ENCODE data around the gene UNC5B.

Gene UNC5B

DNA sequence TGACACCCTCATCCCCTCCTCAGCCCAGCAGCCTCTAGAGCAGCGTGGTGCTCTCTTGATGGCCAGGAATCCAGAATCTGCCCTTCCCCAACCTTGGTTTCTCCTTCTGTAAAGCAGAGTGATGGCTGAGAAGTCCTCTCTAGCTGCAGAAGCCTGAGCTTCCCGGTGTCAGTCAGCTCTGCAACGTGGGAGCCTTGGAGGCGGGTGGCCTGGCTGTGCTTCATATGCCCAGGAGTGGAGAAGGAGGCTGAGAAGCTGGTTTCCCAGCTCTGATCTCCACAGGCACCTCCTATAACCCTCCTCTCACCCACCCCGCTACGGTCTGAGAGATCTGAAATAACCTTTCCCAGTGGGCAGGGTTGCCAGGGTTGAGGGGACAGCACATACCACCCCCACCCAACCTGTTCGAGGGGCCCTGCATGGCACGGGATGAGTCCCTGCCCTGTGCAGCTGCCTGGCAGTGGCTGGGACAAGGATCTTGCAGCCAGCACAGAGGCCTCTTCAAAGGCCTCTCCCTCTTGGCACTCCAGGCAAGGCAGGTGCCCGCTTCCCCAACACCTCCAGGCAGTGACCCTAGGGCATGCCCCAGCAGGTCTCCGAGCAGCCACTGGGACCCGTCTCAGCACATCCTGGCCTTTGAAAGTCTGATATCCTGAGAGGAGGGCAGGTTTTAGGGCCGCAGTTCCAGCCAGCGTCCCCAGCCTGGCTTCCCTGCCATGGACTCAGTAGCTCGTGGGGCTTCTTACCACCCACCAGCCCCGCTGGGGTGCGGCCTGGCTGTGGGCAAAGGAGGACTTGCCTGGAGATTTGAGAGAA is 88.4 kb downstream of the UNC5B start:
- no peak for DNase-seq (ENCODE audit: low read depth)

DNA sequence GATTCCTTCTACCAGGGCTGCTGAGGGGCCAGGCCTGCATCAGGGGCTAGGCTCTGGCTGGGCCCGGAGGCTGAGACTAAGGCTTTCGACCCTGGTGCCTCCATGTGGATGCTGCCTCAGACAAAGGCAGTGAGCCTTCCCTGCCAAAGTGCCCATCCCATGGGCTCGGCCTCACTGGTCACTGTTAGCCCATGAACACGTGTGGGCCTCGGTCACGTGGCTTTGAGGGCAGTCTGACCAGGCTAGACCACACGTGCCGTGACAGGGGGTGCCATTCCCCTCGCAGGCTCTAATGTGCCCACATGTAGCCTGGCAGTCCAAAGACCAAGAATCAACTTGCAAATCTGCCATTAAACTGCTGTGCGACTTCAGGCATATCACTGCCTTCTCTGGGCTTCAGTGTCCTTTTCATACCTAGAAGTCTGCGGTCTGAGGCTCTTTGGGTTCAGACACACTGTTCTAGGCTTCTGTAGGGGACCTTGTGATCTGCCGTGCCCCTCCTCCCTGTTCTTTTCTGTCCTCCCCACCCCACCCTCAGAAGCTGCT is 89.1 kb downstream of the UNC5B start:
- no peak for DNase-seq (ENCODE audit: low read depth)

DNA sequence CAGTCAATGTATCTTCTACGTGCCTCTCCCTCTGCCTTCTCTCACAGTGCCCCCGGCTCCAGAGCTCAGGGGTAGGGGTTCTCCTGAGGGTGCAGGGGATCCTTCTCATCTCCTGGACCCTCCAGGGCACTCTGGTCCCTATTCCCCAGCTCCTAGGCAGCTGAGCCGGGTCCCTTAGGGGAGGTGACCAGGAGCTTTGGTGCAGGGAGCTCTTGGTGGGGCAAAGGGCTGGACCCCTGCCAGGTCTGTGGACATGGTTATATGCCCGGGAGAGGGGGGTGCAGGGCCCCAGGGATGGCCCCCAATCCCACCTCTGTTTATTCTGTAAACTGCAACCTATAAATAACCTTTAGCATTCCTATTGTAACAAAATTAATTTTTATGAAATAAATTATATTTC is 90.1 kb downstream of the UNC5B start:
- no peak for DNase-seq (ENCODE audit: low read depth)

DNA sequence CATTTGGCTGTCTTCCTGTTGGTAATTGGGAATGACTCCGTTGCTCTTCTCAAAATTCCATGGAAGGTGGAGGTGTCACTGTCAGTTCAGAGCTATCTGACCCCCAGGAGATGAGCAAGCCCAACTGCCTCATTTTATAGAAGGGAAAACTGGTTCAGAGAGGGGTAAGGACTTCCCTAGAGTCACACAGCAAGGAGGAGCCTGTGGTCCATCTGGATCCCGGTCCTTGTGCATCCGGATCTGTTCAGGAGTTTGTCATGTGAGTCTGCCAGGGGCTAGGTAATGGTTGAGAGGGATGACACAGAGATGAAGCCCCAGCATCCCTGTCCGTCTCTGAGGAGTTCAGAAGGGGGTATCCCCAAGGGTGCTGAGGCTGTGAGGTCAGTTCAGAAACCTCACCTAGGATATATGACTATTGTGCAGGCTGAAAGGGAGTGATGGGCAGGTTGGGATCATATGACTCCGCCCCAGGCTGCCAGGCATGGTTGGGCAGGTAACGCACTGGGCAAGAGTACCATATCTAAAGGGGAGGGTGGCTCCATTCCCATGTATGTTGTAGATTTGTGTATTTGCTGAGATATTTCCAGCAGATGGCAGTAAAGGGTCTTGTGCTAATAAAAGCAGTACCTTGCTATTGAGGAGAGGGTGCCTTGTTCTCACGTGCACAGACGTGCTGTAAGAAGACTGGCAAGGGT is 90.7 kb downstream of the UNC5B start:
- no peak for DNase-seq (ENCODE audit: low read depth)

DNA sequence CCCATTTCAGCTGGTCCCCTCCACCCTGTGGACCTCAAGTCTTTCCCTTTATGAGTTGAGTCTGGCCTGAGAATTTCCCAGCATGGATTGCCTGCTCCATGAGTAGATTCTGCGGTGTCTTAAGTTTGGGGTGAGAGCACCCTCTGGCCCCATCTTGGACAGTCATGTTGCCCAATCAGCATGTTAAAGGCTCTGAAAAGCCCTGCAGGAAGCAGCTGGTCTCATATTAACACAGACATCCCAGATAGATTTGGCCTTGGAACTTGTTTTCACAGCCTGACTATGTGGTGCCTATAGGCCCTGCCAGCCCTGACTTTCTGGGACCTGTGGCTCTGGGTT is 91.2 kb downstream of the UNC5B start:
- no peak for DNase-seq (ENCODE audit: low read depth)

DNA sequence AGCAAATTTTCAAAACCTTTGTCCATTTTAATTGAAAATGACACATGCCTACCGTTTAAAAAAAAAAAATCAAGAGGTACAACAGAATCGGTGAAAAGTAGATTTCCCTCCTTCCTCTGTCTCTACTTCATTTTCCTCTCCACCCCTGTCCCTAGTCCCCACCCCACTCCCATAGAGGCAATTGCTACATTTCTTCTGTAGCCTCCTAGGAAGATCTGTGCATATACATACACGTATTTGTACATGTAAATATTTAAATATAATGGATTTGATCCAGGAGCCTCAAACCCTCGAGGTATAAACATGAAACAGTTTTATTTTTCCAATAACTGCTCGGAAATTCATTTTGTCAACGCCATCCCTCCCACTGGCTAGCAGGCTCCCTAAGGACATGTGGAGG is 92.5 kb downstream of the UNC5B start:
- DNase-seq (ENCODE audit: low read depth), result no peak

DNA sequence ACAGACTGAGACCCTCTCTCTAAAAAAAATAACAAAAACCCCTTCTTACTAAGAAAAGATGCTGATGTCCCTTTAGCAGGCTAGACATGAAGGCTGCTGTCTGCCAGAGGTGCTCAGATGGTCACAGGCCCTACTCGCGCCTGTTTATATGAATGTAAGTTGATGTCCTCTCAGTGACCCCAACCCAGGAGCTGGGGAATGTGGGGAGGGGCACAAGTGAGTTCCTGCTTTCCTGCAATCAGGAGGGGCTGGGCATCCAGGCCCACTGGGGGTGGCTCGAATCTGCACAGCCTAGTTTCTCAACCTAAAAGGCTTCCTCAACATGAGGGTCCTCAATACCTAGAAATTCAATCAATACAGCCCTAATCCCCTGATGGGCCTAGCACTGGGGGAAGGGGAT is 94.6 kb downstream of the UNC5B start:
- DNase-seq (ENCODE audit: low read depth), result no peak

DNA sequence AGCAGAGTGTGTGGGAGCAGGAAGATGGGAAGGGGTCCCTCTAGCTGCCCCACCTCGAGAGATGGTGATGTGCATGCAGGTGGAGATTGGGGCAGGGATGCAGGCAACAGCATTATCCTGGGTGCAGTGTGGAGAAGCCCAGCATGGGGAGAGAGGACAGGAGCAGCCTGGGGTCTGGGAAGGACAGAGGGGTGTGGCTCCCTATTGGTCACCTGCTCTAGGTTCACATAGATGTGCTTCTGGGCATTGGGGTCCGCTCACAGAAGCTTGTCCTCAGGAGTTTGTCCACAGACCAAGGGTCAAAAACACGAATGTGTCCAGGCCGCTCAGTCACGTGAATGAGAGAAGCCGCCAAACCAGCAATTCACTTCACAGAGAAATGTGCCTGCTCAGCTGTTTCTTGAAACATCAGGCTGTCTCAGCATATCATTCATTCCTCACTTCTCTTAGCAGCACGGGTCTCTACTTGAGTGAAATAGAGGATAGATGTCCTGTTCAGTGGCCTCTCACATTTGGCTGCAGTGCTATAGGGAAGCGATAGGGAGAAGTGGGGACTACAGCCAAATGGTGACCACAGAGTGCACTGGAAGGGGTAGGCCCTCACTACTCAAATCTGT is 95.2 kb downstream of the UNC5B start:
- DNase-seq (ENCODE audit: low read depth), result no peak

DNA sequence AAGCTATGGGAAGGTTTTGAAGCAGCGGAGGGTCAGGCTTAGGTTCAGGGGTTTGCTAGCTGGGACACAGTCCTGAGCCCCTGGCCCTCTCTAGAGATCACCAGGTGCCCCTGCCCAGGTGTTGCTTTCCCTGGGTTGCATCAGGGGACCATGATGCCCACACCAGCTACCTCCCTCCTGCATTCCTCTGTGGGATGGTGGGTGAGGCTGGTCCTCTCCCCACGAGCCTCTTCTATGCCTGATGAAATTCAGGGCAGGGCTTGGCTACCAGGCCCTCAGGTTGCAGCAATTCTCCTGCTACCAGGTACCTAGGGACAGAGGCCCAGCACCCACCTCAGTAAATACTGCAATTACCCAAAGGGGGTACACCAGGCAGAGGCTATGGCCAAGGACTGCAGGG is 95.9 kb downstream of the UNC5B start:
- DNase-seq (ENCODE audit: low read depth), result no peak

DNA sequence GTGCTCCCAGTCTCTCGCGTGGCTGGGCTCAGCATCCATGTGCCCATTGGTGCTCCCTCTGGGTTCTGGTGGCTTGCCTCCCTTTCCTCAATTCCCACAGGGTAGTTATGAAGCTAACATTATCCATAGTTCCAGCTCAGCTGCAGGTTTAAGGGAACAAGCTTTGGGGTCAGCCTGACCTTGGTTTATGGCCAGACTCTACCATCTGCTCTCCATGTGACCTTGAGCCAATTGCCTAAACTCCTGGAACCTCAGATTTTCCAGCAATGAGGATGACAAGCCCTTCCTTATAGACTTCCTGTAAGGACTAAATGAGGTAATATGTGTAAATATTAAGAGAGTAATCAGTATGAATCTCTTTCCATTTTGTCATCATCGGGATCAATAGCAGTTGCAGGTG is 96.6 kb downstream of the UNC5B start:
- no peak for DNase-seq (ENCODE audit: low read depth)

DNA sequence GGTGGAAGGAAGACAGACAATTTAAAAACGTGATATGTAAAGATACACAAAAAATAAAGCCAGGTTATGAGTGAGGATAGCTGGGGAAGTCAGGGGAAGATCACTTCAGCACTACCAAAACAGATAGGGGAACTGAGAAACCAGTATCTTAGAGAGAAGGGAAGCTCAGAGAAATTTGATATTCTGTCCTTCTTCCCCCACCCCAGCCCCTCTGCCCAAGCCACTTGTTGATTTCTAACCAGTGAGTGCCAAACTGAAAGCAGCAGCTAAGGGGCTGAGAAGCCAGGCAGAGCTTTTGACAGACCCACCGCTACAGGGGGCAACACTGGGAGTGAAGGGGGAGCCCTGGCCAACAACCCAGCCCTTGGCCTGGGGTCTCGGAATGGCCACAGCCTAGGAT is 97.5 kb downstream of the UNC5B start:
- no peak for DNase-seq (ENCODE audit: low read depth)

DNA sequence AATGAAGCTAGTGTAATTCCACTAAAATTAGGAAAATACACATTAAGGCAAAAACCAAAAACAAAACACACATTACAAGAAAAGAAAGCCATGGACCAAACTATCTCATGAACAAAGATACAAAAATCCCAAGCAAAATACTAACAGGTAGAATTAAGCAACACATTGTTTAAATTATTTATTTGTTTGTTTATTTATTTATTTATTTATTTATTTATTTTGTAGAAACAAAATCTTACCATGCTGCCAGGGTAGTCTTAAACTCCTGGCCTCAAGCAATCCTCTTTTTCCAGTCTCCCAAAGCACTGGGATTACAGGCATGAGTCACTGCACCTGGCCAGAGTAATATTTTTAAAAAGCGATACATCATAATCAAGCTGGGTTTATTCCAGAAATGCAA is 99.8 kb downstream of the UNC5B start:
- DNase-seq (ENCODE audit: low read depth), result no peak

DNA sequence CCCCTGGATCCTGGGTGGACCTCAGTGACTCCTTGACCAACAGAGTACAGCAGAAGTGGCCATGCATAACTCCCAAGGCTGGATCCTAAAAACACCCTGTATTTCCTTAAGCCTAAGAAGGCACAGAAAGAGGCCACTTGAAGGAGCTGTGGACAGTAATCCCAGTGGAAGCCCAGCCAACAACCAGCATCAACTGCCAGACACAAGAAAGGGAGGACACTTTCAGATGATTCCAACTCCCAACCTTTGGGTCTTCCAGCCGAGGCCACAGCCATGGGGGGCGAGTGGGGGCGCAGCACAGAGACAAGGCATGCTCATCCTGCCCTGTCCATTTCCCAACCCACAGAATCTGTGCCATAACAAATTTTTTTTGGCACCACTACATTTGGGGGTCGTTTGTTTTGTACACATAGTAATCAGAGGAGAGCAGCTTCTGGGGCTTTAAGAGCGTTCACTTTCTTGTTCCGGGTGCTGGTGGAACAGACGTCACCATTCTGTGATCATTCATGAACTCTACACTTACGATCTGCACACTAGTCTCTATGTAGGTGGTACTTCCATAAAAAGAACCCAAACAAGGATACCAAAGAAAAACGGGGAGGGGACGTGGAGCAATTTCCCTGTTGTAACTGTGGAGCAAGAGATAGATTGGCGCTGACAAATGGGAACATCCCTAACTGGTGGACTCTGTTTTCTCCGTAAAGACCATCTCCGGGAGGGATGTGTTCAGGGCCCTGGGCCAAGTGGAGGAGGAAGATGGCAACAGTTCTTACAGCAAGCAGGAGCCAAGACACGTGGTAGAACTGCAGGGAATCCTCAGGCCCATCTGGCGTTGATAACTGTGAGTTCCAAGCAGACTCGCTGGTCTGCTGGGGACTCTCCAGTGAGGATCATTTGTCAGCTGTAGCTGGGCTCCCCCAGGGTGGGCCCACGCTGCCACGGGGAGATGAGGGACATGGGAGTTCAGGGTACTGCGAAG is 100.7 kb downstream of the UNC5B start:
- no peak for DNase-seq (ENCODE audit: low read depth)

DNA sequence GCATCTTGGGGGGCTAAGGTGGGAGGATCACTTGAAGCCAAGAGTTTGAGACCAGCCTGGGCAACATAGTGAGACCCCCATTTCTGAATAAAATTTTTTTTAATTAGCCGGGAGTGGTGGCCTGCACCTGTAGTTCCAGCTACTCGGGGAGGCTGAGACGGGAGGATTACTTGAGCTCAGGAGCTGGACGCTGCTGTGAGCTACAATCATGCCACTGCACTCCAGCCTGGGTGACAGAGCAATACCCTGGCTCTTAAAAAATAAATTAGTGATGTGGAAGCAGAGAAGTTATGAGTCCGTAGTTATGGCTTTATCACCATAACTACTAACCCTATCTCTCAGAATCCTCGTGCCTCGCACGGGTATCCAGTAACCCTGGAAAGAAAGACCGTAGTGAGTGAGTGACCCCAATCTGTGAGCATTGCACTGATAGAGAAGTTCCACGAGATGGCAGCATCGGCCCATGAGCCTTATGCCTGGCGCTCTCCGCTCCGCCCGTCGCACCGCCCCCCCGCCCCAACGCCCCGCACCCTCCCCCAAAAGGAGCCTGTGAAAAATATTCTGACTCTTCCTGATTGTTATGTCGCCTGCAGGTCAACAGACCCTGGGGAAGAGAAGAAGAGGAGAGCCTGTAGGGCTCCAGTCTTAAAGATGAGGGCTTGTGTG is 101.8 kb downstream of the UNC5B start:
- no peak for DNase-seq (ENCODE audit: low read depth)

DNA sequence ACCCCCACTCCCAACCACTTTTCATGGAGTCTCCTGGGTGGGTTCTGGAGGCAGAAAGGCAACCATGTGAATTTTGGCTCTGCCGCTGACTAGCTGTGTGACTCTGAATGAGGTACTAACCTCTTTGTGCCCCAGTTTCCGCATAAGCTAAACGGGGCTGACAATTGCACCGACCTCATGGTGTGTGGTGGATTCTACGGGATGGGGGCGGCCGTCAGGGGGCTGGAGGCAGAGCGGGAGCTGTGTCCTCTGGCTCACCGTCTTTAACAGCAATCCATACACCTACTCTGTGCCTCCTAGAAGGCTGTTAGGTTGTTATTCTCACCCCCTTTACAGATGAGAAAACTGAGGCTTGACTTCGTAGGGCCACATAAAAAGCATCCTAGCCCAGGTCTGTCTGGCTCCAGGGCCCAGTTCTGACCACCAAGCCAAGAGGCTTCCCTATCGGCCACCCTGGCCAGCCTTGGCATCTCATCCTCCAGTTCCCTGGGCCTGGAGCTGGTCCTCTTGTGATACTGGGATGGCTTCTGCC is 102.4 kb downstream of the UNC5B start:
- DNase-seq (ENCODE audit: low read depth), result no peak

DNA sequence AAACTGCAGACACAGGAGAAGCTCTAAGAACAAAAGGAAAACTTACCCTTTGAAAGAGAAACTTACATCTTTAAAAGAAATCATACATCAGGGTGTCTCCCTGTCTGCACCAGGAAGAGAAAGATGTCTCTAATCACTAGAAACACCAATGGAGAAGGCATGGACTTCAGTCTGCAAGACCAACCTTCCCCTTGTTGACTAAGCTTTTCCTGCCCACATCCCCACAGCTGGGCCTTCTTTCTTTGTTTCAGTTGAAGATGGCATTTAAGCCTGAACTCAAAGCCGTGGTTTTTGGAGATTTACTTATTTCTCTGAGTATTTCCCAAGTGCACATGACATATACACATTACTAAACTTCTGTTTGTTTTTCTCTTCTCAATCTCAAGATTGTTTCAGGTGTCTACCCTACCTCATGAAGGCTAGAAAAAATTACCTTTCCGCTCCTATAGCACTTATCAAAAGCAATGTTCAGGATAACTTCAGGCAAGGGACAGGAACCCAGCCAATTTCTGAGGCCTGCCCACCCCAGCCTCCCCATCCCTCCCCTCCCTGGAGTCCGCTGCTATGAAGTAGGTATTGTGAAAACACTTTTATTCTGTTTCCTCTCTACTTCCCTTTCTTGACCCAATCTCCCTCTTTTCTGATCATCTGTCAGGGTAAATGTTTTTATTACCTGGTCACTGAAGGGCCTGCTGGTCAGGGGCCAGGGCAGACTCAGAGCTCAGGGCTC is 103.9 kb downstream of the UNC5B start:
- no peak for DNase-seq (ENCODE audit: low read depth)

DNA sequence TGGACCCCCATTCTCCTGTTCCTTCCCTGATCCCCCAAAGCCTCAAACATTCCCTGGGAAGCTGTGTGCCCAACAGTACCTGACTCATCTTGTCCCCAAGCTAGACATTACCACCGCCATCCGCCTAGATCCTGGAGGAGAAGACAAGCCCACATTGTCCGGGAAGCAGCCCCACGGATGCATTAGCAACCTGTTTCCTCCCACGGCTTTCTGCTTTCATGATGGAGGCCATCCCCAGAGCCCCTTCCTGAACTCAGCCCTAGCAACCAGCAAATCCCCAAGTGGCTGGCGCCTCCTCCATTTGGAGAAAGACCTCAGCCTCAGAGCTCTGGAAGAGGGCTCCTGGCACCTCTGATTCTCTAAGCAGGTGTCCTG is 104.4 kb downstream of the UNC5B start:
- DNase-seq (ENCODE audit: low read depth), result no peak

DNA sequence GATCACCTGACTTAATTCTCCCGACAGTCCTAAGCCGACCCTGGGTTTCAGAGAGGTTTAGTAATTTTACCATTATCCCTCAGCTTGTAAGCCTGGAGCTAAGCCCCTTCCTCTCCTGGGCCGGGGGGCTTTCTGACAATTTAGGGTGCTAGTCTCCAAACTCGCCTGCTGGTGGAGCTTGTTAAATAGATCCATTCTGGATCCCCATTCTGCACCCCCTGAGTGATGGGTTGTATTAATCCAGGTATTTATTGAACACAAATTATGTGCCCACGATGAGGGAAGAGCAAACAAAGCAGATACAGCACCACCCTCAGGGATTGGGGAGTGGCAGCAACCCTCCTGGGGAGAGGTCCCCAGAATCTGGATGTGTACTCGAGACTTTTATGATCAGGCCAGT is 105.4 kb downstream of the UNC5B start:
- no peak for DNase-seq (ENCODE audit: low read depth)

DNA sequence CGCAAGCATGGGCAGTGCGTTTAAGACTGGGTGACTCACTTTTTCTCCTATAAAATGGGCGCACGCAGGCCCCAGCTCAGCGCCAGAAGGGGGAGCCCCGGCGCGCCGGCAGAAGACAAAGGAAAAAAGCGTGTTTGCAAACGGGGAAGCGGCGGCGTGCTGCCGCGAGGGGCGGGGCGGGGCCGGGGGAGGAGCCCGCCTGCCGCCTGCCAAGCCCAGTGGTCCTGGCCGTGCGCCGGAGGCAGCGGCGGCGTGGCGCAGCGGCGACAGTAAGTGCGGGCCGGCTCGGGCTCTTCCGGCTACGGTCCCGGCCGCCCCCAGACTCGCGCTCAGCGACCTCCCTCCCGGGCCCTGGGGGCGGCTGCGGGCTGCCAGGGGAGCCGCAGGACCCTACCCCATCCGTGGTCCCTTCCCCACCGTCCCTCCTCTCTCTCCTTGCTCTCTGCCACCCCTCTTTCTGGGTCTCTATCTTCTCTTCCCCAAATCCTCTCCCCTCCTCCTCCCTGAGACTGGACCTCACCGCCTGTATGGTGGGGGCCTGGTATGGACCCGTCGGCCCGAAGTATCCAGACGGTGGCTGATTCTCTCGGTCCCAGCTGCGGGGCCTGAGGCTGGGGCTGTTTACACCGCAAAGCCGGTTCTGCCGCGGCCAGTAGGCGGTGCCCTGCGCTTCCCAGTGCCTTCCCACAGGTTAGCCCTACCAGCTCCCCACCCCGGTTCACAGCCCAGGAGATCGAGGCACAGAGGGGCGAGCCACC is 106.9 kb downstream of the UNC5B start, which contains the start of gene SLC29A3:
Gene SLC29A3, plus strand, starts transcription at position 218 of the 758 bp plus-strand sequence. Its CDS starts 51 bp downstream, at position 269.
- peak; percentile 55 for DNase-seq (ENCODE audit: low read depth)
